UCSD-AML1 (cell line): ENCODE results near the gene IRF5.
"Not testable (repeated sequence)": the region's sequence is repeated elsewhere in the genome, so short reads cannot be mapped to it uniquely, and the experiment has no call there.

Source experiments
- DNase-seq: peaks from one replicate; lab custom pipeline; 2025; ENCODE audit not compliant: unreplicated experiment; lab: John Stamatoyannopoulos, UW

IRF5 gene

GRCh38 chr7:128938544-128939074 is 882 bp downstream of the IRF5 start:
- peak; percentile 25 for DNase-seq

GRCh38 chr7:128939075-128939860 is 1.5 kb downstream of the IRF5 start:
- peak; percentile 25 for DNase-seq

GRCh38 chr7:128939861-128940410 is 2.2 kb downstream of the IRF5 start:
- peak; percentile 29 for DNase-seq

- DNase-seq = peak; percentile 74
Observed at GRCh38 chr7:128940494-128941322, 3.0 kb downstream of the IRF5 start.

GRCh38 chr7:128941323-128941890 is 3.7 kb downstream of the IRF5 start:
- DNase-seq = no peak

- DNase-seq = no peak
Observed at GRCh38 chr7:128941946-128942526, 4.3 kb downstream of the IRF5 start.

- DNase-seq = not testable (repeated sequence)
Observed at GRCh38 chr7:128943251-128943650, 5.5 kb downstream of the IRF5 start.

GRCh38 chr7:128944487-128945236 is 6.9 kb downstream of the IRF5 start:
- no peak for DNase-seq

GRCh38 chr7:128945668-128946366 is 8.1 kb downstream of the IRF5 start:
- DNase-seq = no peak

- peak; percentile 16 for DNase-seq
Observed at GRCh38 chr7:128946936-128947830, 9.5 kb downstream of the IRF5 start.

- DNase-seq = no peak
Observed at GRCh38 chr7:128947854-128948253, 10.1 kb downstream of the IRF5 start.

GRCh38 chr7:128948312-128948973 is 10.7 kb downstream of the IRF5 start:
- no peak for DNase-seq

- DNase-seq = no peak
Observed at GRCh38 chr7:128948976-128949760, 11.4 kb downstream of the IRF5 start.

GRCh38 chr7:128951296-128951695 is 13.6 kb downstream of the IRF5 start:
- no peak for DNase-seq

GRCh38 chr7:128954150-128954549 is 16.4 kb downstream of the IRF5 start:
- DNase-seq = no peak

GRCh38 chr7:128954830-128955802 is 17.4 kb downstream of the IRF5 start:
- DNase-seq = no peak
